HG02884 (cell line): ENCODE measurements around the gene FGF9.

Experiments used
- ATAC-seq: cut with Tn5 transposase; IDR thresholded peaks from one replicate; pipeline ENCODE4 v1.9.1; 2021; ENCODE audit warnings: mild to moderate bottlenecking, moderate library complexity; ENCODE audit not compliant: unreplicated experiment

Gene FGF9

GRCh38 chr13:21673789-21674489 lies 3.1 kb downstream of the FGF9 start:
- ATAC-seq = peak; percentile 30

GRCh38 chr13:21674490-21675009 lies 3.7 kb downstream of the FGF9 start:
- ATAC-seq = no peak

- ATAC-seq = no peak
These were observed 4.5 kb downstream of the FGF9 start for GRCh38 chr13:21675095-21675991.

- no peak for ATAC-seq
These were observed 5.7 kb downstream of the FGF9 start for GRCh38 chr13:21676611-21677021.

- no peak for ATAC-seq
These were observed 6.3 kb downstream of the FGF9 start for GRCh38 chr13:21677075-21677623.

- ATAC-seq = no peak
These were observed 12.3 kb downstream of the FGF9 start for GRCh38 chr13:21683034-21683733.

- no peak for ATAC-seq
These were observed 13.7 kb downstream of the FGF9 start for GRCh38 chr13:21684576-21684975.

GRCh38 chr13:21685485-21686064 lies 14.7 kb downstream of the FGF9 start:
- ATAC-seq = no peak

- ATAC-seq = peak; percentile 95
These were observed 16.0 kb downstream of the FGF9 start for GRCh38 chr13:21686751-21687391.

- no peak for ATAC-seq
These were observed 17.2 kb downstream of the FGF9 start for GRCh38 chr13:21688056-21688455.

GRCh38 chr13:21689097-21689496 lies 18.2 kb downstream of the FGF9 start:
- no peak for ATAC-seq

- no peak for ATAC-seq
These were observed 20.1 kb downstream of the FGF9 start for GRCh38 chr13:21690955-21691354.

- ATAC-seq = no peak
These were observed 20.6 kb downstream of the FGF9 start for GRCh38 chr13:21691500-21691899.

- ATAC-seq = no peak
These were observed 21.1 kb downstream of the FGF9 start for GRCh38 chr13:21691928-21692327.

GRCh38 chr13:21694831-21695230 lies 24.0 kb downstream of the FGF9 start:
- no peak for ATAC-seq

GRCh38 chr13:21695546-21695945 lies 24.7 kb downstream of the FGF9 start:
- no peak for ATAC-seq

GRCh38 chr13:21696865-21697448 lies 26.1 kb downstream of the FGF9 start:
- no peak for ATAC-seq

- no peak for ATAC-seq
These were observed 28.2 kb downstream of the FGF9 start for GRCh38 chr13:21698817-21699679.

- no peak for ATAC-seq
These were observed 30.6 kb downstream of the FGF9 start for GRCh38 chr13:21701460-21701859.
